Measurements from ENCODE around the gene TLN1.

Gene TLN1

GRCh38 chr9:35684921-35685320 is 47.1 kb downstream of the TLN1 start:
- TF ChIP-seq CTCF (IDR thresholded peaks at IDR 0.05; ENCODE audit: low read depth, low read length): no peak
- no peak for DNase-seq (ENCODE audit: extremely low read depth, low read depth)

- TF ChIP-seq CTCF (IDR thresholded peaks at IDR 0.05; ENCODE audit: low read depth, low read length): no peak
- no peak for DNase-seq (ENCODE audit: extremely low read depth, low read depth)
These were observed 48.7 kb downstream of the TLN1 start for GRCh38 chr9:35683323-35683722.

GRCh38 chr9:35682520-35683315 is 49.3 kb downstream of the TLN1 start:
- no peak for TF ChIP-seq CTCF (IDR thresholded peaks at IDR 0.05; ENCODE audit: low read depth, low read length)
- DNase-seq (ENCODE audit: extremely low read depth, low read depth): no peak

- DNase-seq (ENCODE audit: extremely low read depth, low read depth): no peak
- TF ChIP-seq CTCF (IDR thresholded peaks at IDR 0.05; ENCODE audit: low read depth, low read length): no peak
These were observed 49.9 kb downstream of the TLN1 start for GRCh38 chr9:35682051-35682450.

- no peak for TF ChIP-seq CTCF (IDR thresholded peaks at IDR 0.05; ENCODE audit: low read depth, low read length)
- DNase-seq (ENCODE audit: extremely low read depth, low read depth): no peak
These were observed 50.5 kb downstream of the TLN1 start for GRCh38 chr9:35681341-35682002.

GRCh38 chr9:35680331-35681105 is 51.5 kb downstream of the TLN1 start:
- peak; percentile 39 for DNase-seq (ENCODE audit: extremely low read depth, low read depth)
- TF ChIP-seq CTCF (IDR thresholded peaks at IDR 0.05; ENCODE audit: low read depth, low read length): no peak
